Measurements from ENCODE around the gene PCYT2. TPM values are rescaled to one million over a fixed set of nuclear protein-coding genes. Genes with fewer than 3 reads are reported as not detected.

The PCYT2 gene
- total and polyA plus RNA-seq, 9 of the 15 experiments (the other 6 are each of a cell fraction or from before 2014, with no cell fraction given) = 0.92 to 134 (median 82.5) TPM

GRCh38 chr17:81940538-81941483 lies 29.6 kb upstream of the PCYT2 start (continued):
- TF ChIP-seq ZBTB9 (CRISPR knock-in tag; IDR thresholded peaks at IDR 0.05) (peak; percentile 79; the same call in 1 of the 2 replicates), FOXO4 (CRISPR knock-in tag; IDR thresholded peaks at IDR 0.05) (no peak), CBFA2T2 (conservative IDR thresholded peaks at IDR 0.05) (no peak), IFI16 (CRISPR knock-in tag; IDR thresholded peaks at IDR 0.05) (no peak), ZBTB1 (CRISPR knock-in tag; IDR thresholded peaks at IDR 0.05; ENCODE audit: borderline replicate concordance, low read depth) (no peak), RREB1 (CRISPR knock-in tag; IDR thresholded peaks at IDR 0.05) (no peak), ZNF445 (CRISPR knock-in tag; IDR thresholded peaks at IDR 0.05; ENCODE audit: low read depth) (no peak), GABPB1 (CRISPR knock-in tag; IDR thresholded peaks at IDR 0.05) (no peak), RBFOX2 (IDR thresholded peaks at IDR 0.05; ENCODE audit: low read depth, low read length) (0 out of 2 replicates have a peak, but pooled peaks have one; percentile 8), HNRNPLL (IDR thresholded peaks at IDR 0.05; ENCODE audit: low read depth, low read length, poor library complexity, severe bottlenecking) (no peak), SMC3 (conservative IDR thresholded peaks at IDR 0.05; ENCODE audit: insufficient read depth, low read depth, low read length) (no peak), NR2F6 (CRISPR knock-in tag; IDR thresholded peaks at IDR 0.05) (no peak), FIP1L1 (IDR thresholded peaks at IDR 0.05; ENCODE audit: low read depth, low read length, poor library complexity, severe bottlenecking) (peak; percentile 27), HBP1 (CRISPR knock-in tag; IDR thresholded peaks at IDR 0.05) (no peak), RAD51 (IDR thresholded peaks at IDR 0.05; ENCODE audit: borderline replicate concordance, low read depth) (no peak), KLF10 (CRISPR knock-in tag; IDR thresholded peaks at IDR 0.05) (no peak), HSF4 (CRISPR knock-in tag; IDR thresholded peaks at IDR 0.05; ENCODE audit: borderline replicate concordance) (no peak)
